Measurements from ENCODE around the gene PPP2R2B. TPM values are rescaled to one million over a fixed set of nuclear protein-coding genes. Genes with fewer than 3 reads are reported as not detected.
A peak's percentile ranks its signal among the peaks of the same experiment; 100 is the strongest.

The PPP2R2B gene
- total RNA-seq, 1 experiment from 2014 or later, result not detected

GRCh38 chr5:146703499-146703898, 175.1 kb downstream of the PPP2R2B start:
- no peak for DNase-seq (ENCODE audit: low read depth)

- DNase-seq (ENCODE audit: low read depth), result no peak
These were observed 178.7 kb downstream of the PPP2R2B start for GRCh38 chr5:146699664-146700418.

GRCh38 chr5:146699138-146699537, 179.4 kb downstream of the PPP2R2B start:
- DNase-seq (ENCODE audit: low read depth), result no peak

GRCh38 chr5:146698651-146699050, 179.9 kb downstream of the PPP2R2B start:
- no peak for DNase-seq (ENCODE audit: low read depth)

GRCh38 chr5:146697211-146697610, 181.3 kb downstream of the PPP2R2B start:
- DNase-seq (ENCODE audit: low read depth), result no peak

GRCh38 chr5:146695646-146696045, 182.9 kb downstream of the PPP2R2B start:
- no peak for DNase-seq (ENCODE audit: low read depth)

- DNase-seq (ENCODE audit: low read depth), result no peak
These were observed 187.6 kb downstream of the PPP2R2B start for GRCh38 chr5:146690880-146691355.

- no peak for DNase-seq (ENCODE audit: low read depth)
These were observed 190.9 kb downstream of the PPP2R2B start for GRCh38 chr5:146687630-146688029.

- DNase-seq (ENCODE audit: low read depth), result no peak
These were observed 194.7 kb downstream of the PPP2R2B start for GRCh38 chr5:146683861-146684260.

- DNase-seq (ENCODE audit: low read depth), result no peak
These were observed 195.5 kb downstream of the PPP2R2B start for GRCh38 chr5:146682899-146683532.

- DNase-seq (ENCODE audit: low read depth), result no peak
These were observed 196.9 kb downstream of the PPP2R2B start for GRCh38 chr5:146681585-146682105.

GRCh38 chr5:146680846-146681584, 197.5 kb downstream of the PPP2R2B start:
- no peak for DNase-seq (ENCODE audit: low read depth)

GRCh38 chr5:146675636-146676035, 202.9 kb downstream of the PPP2R2B start:
- DNase-seq (ENCODE audit: low read depth), result no peak

- DNase-seq (ENCODE audit: low read depth), result no peak
These were observed 205.7 kb downstream of the PPP2R2B start for GRCh38 chr5:146672866-146673265.

- no peak for DNase-seq (ENCODE audit: low read depth)
These were observed 206.8 kb downstream of the PPP2R2B start for GRCh38 chr5:146671561-146672295.

GRCh38 chr5:146669656-146670055, 208.9 kb downstream of the PPP2R2B start:
- no peak for DNase-seq (ENCODE audit: low read depth)

GRCh38 chr5:146667633-146668272, 210.8 kb downstream of the PPP2R2B start:
- peak; percentile 1 for DNase-seq (ENCODE audit: low read depth)

GRCh38 chr5:146662229-146662628, 216.3 kb downstream of the PPP2R2B start:
- DNase-seq (ENCODE audit: low read depth), result peak; percentile 1

GRCh38 chr5:146660376-146660960, 218.1 kb downstream of the PPP2R2B start:
- DNase-seq (ENCODE audit: low read depth), result no peak

- no peak for DNase-seq (ENCODE audit: low read depth)
These were observed 218.6 kb downstream of the PPP2R2B start for GRCh38 chr5:146659961-146660360.

- no peak for DNase-seq (ENCODE audit: low read depth)
These were observed 221.9 kb downstream of the PPP2R2B start for GRCh38 chr5:146656703-146657102.
